GM12878 (cell line): ENCODE results near the gene UFC1. TPM values are rescaled to one million over a fixed set of nuclear protein-coding genes. Genes with fewer than 3 reads are reported as not detected.

Experiments
- polyA plus RNA-seq, 11 experiments: library from polyadenylated mRNA; depleted of rRNA in 4 of 11; unstranded in 6 of 11; stranded (reverse) in 5 of 11; fragments of >200 nt; fragmentation: Nextera tagmentation in 4 of 11; fragmentation: Illumina TruSeq in 1 of 11; extraction: Ambion mirVana in 4 of 11; extraction: Trizol in 1 of 11; gene quantifications; 1 replicate in 1 of 11; 2 replicates in 10 of 11; pipeline versions ENCODE4 v1.2.1 to v1.2.3, GENCODE V29; 2011 to 2016; ENCODE audit warnings: inconsistent platforms in 2 of 11, missing spikeins in 2 of 11, low read depth in 1 of 11
- small RNA-seq: library from RNA; depleted of rRNA; stranded (forward); fragments of <200 nt; gene quantifications from one replicate; pipeline ENCODE3, GENCODE V24; 2014
- total RNA-seq, 4 experiments: library from RNA; depleted of rRNA in 3 of 4; stranded (reverse); fragments of >200 nt in 3 of 4; fragmentation: Illumina TruSeq in 1 of 4; extraction: Trizol in 1 of 4; gene quantifications; 2 replicates each; pipeline versions ENCODE4 v1.2.1 to v1.2.3, GENCODE V29; 2013 to 2021

Gene UFC1
- total and polyA plus RNA-seq, 10 of the 15 experiments (the other 5 are each of a cell fraction or from before 2014, with no cell fraction given) = 95.9 to 239 (median 151) TPM

Small RNAs within 50 kb of the gene (small RNA-seq; reads per million reads assigned to genes)
- gene RF01225 = not detected

Other genes with a start within 250 kb of the UFC1 start
Only the 7 nearest of the 23 such genes appear.
- gene PFDN2, start 35.9 kb upstream of the UFC1 start, total RNA-seq (2014; rRNA removed) = 52.1 and 52.3 TPM in 2 replicates
- gene PFDN2, start 35.9 kb upstream of the UFC1 start, total RNA-seq (2014; rRNA removed; fragmentation: Illumina TruSeq; extraction: Trizol) = 44.0 and 54.3 TPM in 2 replicates
- gene PFDN2, start 35.9 kb upstream of the UFC1 start, total RNA-seq (2021) = 76.8 and 81.8 TPM in 2 replicates
- gene PFDN2, start 35.9 kb upstream of the UFC1 start, polyA plus RNA-seq (2011; rRNA removed) = 111 and 127 TPM in 2 replicates
- 63.2 and 84.1 TPM in 2 replicates for gene PFDN2, start 35.9 kb upstream of the UFC1 start, polyA plus RNA-seq (2014; fragmentation: Illumina TruSeq; extraction: Trizol)
- 10 to 100 TPM; 30.0 to 59.6 TPM for gene PFDN2, start 35.9 kb upstream of the UFC1 start, polyA plus RNA-seq (2014; fragmentation: Nextera tagmentation; extraction: Ambion mirVana)
- 102 and 117 TPM in 2 replicates for gene PFDN2, start 35.9 kb upstream of the UFC1 start, polyA plus RNA-seq (2014; rRNA removed)
- gene PFDN2, start 35.9 kb upstream of the UFC1 start, polyA plus RNA-seq (2016; fragmentation: Nextera tagmentation; extraction: Ambion mirVana) = 100 to 1,000 TPM; 136 to 141 TPM
- 27.9 and 33.0 TPM in 2 replicates for gene NIT1, start 35.9 kb upstream of the UFC1 start, total RNA-seq (2014; rRNA removed)
- 24.0 and 25.0 TPM in 2 replicates for gene NIT1, start 35.9 kb upstream of the UFC1 start, total RNA-seq (2014; rRNA removed; fragmentation: Illumina TruSeq; extraction: Trizol)
- 27.4 and 28.8 TPM in 2 replicates for gene NIT1, start 35.9 kb upstream of the UFC1 start, total RNA-seq (2021)
- 10.5 and 19.2 TPM in 2 replicates for gene NIT1, start 35.9 kb upstream of the UFC1 start, polyA plus RNA-seq (2011; rRNA removed)
- gene NIT1, start 35.9 kb upstream of the UFC1 start, polyA plus RNA-seq (2014; fragmentation: Illumina TruSeq; extraction: Trizol) = 20.8 and 27.2 TPM in 2 replicates
- gene NIT1, start 35.9 kb upstream of the UFC1 start, polyA plus RNA-seq (2014; fragmentation: Nextera tagmentation; extraction: Ambion mirVana) = 10 to 100 TPM; 43.1 to 54.4 TPM
- 27.3 and 27.4 TPM in 2 replicates for gene NIT1, start 35.9 kb upstream of the UFC1 start, polyA plus RNA-seq (2014; rRNA removed)
- 10 to 100 TPM; 35.3 to 40.4 TPM for gene NIT1, start 35.9 kb upstream of the UFC1 start, polyA plus RNA-seq (2016; fragmentation: Nextera tagmentation; extraction: Ambion mirVana)
- gene DEDD, start 21.3 kb upstream of the UFC1 start, total RNA-seq (2014; rRNA removed) = 21.7 TPM in 2 replicates
- 13.6 and 15.7 TPM in 2 replicates for gene DEDD, start 21.3 kb upstream of the UFC1 start, total RNA-seq (2014; rRNA removed; fragmentation: Illumina TruSeq; extraction: Trizol)
- gene DEDD, start 21.3 kb upstream of the UFC1 start, total RNA-seq (2021) = 31.8 and 33.0 TPM in 2 replicates
- gene DEDD, start 21.3 kb upstream of the UFC1 start, polyA plus RNA-seq (2011; rRNA removed) = 12.8 and 30.7 TPM in 2 replicates
- 29.1 and 33.9 TPM in 2 replicates for gene DEDD, start 21.3 kb upstream of the UFC1 start, polyA plus RNA-seq (2014; fragmentation: Illumina TruSeq; extraction: Trizol)
- gene DEDD, start 21.3 kb upstream of the UFC1 start, polyA plus RNA-seq (2014; fragmentation: Nextera tagmentation; extraction: Ambion mirVana) = 10 to 100 TPM; 25.5 to 30.0 TPM
- gene DEDD, start 21.3 kb upstream of the UFC1 start, polyA plus RNA-seq (2014; rRNA removed) = 29.2 and 30.6 TPM in 2 replicates
- 10 to 100 TPM; 27.6 to 33.2 TPM for gene DEDD, start 21.3 kb upstream of the UFC1 start, polyA plus RNA-seq (2016; fragmentation: Nextera tagmentation; extraction: Ambion mirVana)
- 11.2 and 12.2 TPM in 2 replicates for gene USP21, start 5.5 kb downstream of the UFC1 start, total RNA-seq (2014; rRNA removed)
- 3.2 and 4.0 TPM in 2 replicates for gene USP21, start 5.5 kb downstream of the UFC1 start, total RNA-seq (2014; rRNA removed; fragmentation: Illumina TruSeq; extraction: Trizol)
- 23.7 and 28.6 TPM in 2 replicates for gene USP21, start 5.5 kb downstream of the UFC1 start, total RNA-seq (2021)
- gene USP21, start 5.5 kb downstream of the UFC1 start, polyA plus RNA-seq (2011; rRNA removed) = 10.1 and 14.3 TPM in 2 replicates
- 17.6 and 18.8 TPM in 2 replicates for gene USP21, start 5.5 kb downstream of the UFC1 start, polyA plus RNA-seq (2014; fragmentation: Illumina TruSeq; extraction: Trizol)
- gene USP21, start 5.5 kb downstream of the UFC1 start, polyA plus RNA-seq (2014; fragmentation: Nextera tagmentation; extraction: Ambion mirVana) = 1 to 10 TPM; 3.2 to 8.3 TPM
- 26.9 and 29.8 TPM in 2 replicates for gene USP21, start 5.5 kb downstream of the UFC1 start, polyA plus RNA-seq (2014; rRNA removed)
- gene USP21, start 5.5 kb downstream of the UFC1 start, polyA plus RNA-seq (2016; fragmentation: Nextera tagmentation; extraction: Ambion mirVana) = 10 to 100 TPM; 19.4 to 21.9 TPM
- 21.1 and 28.1 TPM in 2 replicates for gene PPOX, start 12.4 kb downstream of the UFC1 start, total RNA-seq (2014; rRNA removed)
- gene PPOX, start 12.4 kb downstream of the UFC1 start, total RNA-seq (2014; rRNA removed; fragmentation: Illumina TruSeq; extraction: Trizol) = 10.9 and 12.5 TPM in 2 replicates
- 19.7 and 20.0 TPM in 2 replicates for gene PPOX, start 12.4 kb downstream of the UFC1 start, total RNA-seq (2021)
- 12.4 and 20.5 TPM in 2 replicates for gene PPOX, start 12.4 kb downstream of the UFC1 start, polyA plus RNA-seq (2011; rRNA removed)
- 9.8 and 11.3 TPM in 2 replicates for gene PPOX, start 12.4 kb downstream of the UFC1 start, polyA plus RNA-seq (2014; fragmentation: Illumina TruSeq; extraction: Trizol)
- 10 to 100 TPM in 1 of 2 experiments, 1 to 10 TPM in 1; 8.9 to 16.3 TPM for gene PPOX, start 12.4 kb downstream of the UFC1 start, polyA plus RNA-seq (2014; fragmentation: Nextera tagmentation; extraction: Ambion mirVana)
- gene PPOX, start 12.4 kb downstream of the UFC1 start, polyA plus RNA-seq (2014; rRNA removed) = 20.6 and 21.4 TPM in 2 replicates
- gene PPOX, start 12.4 kb downstream of the UFC1 start, polyA plus RNA-seq (2016; fragmentation: Nextera tagmentation; extraction: Ambion mirVana) = 10 to 100 TPM; 25.2 to 31.5 TPM
- 44.7 and 48.4 TPM in 2 replicates for gene B4GALT3, start 23.5 kb downstream of the UFC1 start, total RNA-seq (2014; rRNA removed)
- gene B4GALT3, start 23.5 kb downstream of the UFC1 start, total RNA-seq (2014; rRNA removed; fragmentation: Illumina TruSeq; extraction: Trizol) = 27.7 and 30.1 TPM in 2 replicates
- 36.5 and 40.2 TPM in 2 replicates for gene B4GALT3, start 23.5 kb downstream of the UFC1 start, total RNA-seq (2021)
- gene B4GALT3, start 23.5 kb downstream of the UFC1 start, polyA plus RNA-seq (2011; rRNA removed) = 13.4 and 28.8 TPM in 2 replicates
- 31.5 and 45.1 TPM in 2 replicates for gene B4GALT3, start 23.5 kb downstream of the UFC1 start, polyA plus RNA-seq (2014; fragmentation: Illumina TruSeq; extraction: Trizol)
- gene B4GALT3, start 23.5 kb downstream of the UFC1 start, polyA plus RNA-seq (2014; fragmentation: Nextera tagmentation; extraction: Ambion mirVana) = 10 to 100 TPM; 27.1 to 39.7 TPM
- 57.6 and 62.3 TPM in 2 replicates for gene B4GALT3, start 23.5 kb downstream of the UFC1 start, polyA plus RNA-seq (2014; rRNA removed)
- gene B4GALT3, start 23.5 kb downstream of the UFC1 start, polyA plus RNA-seq (2016; fragmentation: Nextera tagmentation; extraction: Ambion mirVana) = 10 to 100 TPM; 45.8 to 58.9 TPM
- gene ADAMTS4, start 45.1 kb downstream of the UFC1 start, total RNA-seq (2014; rRNA removed) = 0.06 and 0.11 TPM in 2 replicates
- gene ADAMTS4, start 45.1 kb downstream of the UFC1 start, total RNA-seq (2014; rRNA removed; fragmentation: Illumina TruSeq; extraction: Trizol) = 0.04 and 0.05 TPM in 2 replicates
- 0.05 and 0.13 TPM in 2 replicates for gene ADAMTS4, start 45.1 kb downstream of the UFC1 start, total RNA-seq (2021)
- gene ADAMTS4, start 45.1 kb downstream of the UFC1 start, polyA plus RNA-seq (2011; rRNA removed) = 0.05 and 0.09 TPM in 2 replicates
- 0.01 and 0.02 TPM in 2 replicates for gene ADAMTS4, start 45.1 kb downstream of the UFC1 start, polyA plus RNA-seq (2014; fragmentation: Illumina TruSeq; extraction: Trizol)
- under 1 TPM in 1 of 2 experiments, not detected in 1; 0.07 TPM for gene ADAMTS4, start 45.1 kb downstream of the UFC1 start, polyA plus RNA-seq (2014; fragmentation: Nextera tagmentation; extraction: Ambion mirVana)
- gene ADAMTS4, start 45.1 kb downstream of the UFC1 start, polyA plus RNA-seq (2014; rRNA removed) = 0.05 and 0.06 TPM in 2 replicates
- gene ADAMTS4, start 45.1 kb downstream of the UFC1 start, polyA plus RNA-seq (2016; fragmentation: Nextera tagmentation; extraction: Ambion mirVana) = under 1 TPM in 1 of 2 experiments, not detected in 1; 0.03 TPM